PC-9 (cell line): ENCODE measurements around the gene TPH1.

ENCODE experiments used
- EZH2 ChIP-seq: fragments of 200-600 bp; sonication (generic); IDR thresholded peaks from 2 replicates; pipeline ENCODE4 v1.8.0; 2017; ENCODE audit warnings: antibody characterized with exemption, low read depth
- TF ChIP-seq, protein P1 (sequence below): fragments of 200-600 bp; sonication (generic); conservative IDR thresholded peaks from 2 replicates; pipeline ENCODE4 v1.6.1; 2017; ENCODE audit warnings: mixed run types, antibody characterized with exemption, mild to moderate bottlenecking, moderate library complexity

DNA sequence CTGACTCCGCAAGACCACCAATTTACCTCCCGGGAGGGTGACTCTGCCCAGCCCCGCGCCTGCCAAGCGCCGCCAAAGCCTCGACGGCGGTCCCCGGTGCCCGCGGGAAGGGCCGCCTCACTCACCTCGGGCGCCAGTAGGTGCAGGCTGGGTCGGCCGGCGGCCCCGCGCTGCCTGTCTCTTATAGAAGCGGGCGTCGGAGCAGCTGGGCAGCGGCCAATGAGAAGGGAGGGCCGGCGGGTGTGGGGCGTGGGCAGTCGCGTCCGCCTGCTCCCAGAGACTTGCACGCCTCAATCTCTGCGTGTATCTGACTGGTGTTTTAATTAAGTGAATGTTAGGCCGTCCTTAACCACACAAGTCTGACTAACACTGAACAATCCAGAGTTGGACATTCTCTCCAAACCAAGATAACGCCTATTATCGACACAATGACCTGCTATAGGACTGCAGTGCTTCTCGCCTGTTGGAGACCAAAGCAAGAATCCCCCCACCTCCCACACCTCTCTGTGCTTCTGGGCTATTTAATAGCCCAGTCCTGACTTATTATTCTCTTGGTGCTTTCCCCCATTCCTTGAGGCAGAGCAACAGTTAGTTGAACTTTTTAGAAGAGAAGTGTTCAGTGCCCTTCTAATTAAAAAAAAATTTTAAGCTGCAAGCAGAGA, at the start of gene TPH1:
- TF ChIP-seq, protein P1, sequence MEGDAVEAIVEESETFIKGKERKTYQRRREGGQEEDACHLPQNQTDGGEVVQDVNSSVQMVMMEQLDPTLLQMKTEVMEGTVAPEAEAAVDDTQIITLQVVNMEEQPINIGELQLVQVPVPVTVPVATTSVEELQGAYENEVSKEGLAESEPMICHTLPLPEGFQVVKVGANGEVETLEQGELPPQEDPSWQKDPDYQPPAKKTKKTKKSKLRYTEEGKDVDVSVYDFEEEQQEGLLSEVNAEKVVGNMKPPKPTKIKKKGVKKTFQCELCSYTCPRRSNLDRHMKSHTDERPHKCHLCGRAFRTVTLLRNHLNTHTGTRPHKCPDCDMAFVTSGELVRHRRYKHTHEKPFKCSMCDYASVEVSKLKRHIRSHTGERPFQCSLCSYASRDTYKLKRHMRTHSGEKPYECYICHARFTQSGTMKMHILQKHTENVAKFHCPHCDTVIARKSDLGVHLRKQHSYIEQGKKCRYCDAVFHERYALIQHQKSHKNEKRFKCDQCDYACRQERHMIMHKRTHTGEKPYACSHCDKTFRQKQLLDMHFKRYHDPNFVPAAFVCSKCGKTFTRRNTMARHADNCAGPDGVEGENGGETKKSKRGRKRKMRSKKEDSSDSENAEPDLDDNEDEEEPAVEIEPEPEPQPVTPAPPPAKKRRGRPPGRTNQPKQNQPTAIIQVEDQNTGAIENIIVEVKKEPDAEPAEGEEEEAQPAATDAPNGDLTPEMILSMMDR, result no peak
- no peak for TF ChIP-seq EZH2
